Neuron (in vitro differentiated cells): ENCODE results near the gene PRSS1.
"Not testable (repeated sequence)": the region's sequence is repeated elsewhere in the genome, so short reads cannot be mapped to it uniquely, and the experiment has no call there.

Experiments used
- H2AFZ ChIP-seq: one replicate; pipeline ENCODE4 v1.6.1; 2013; ENCODE audit warnings: low read depth, mild to moderate bottlenecking, inconsistent platforms, low read length, moderate library complexity
- H3K27me3 ChIP-seq: one replicate; pipeline ENCODE4 v1.6.1; 2013; ENCODE audit warnings: low read length; ENCODE audit not compliant: insufficient read depth
- H3K36me3 ChIP-seq: one replicate; pipeline ENCODE4 v1.6.1; 2013; ENCODE audit warnings: low read length; ENCODE audit not compliant: insufficient read depth
- H3K4me1 ChIP-seq: one replicate; pipeline ENCODE4 v1.6.1; 2013; ENCODE audit warnings: low read length; ENCODE audit not compliant: insufficient read depth
- H3K4me3 ChIP-seq: 2 replicates; pipeline ENCODE4 v1.5.1; 2013; ENCODE audit warnings: mild to moderate bottlenecking, low read length, moderate library complexity
- H3K9me3 ChIP-seq: one replicate; pipeline ENCODE4 v1.6.1; 2013; ENCODE audit warnings: low read length

PRSS1 gene

GRCh38 chr7:142772051-142772450 lies 22.8 kb downstream of the PRSS1 start:
- no peaks in the 10 kb centered on the region for H3K27me3 ChIP-seq
- no peaks in the 10 kb centered on the region for H3K9me3 ChIP-seq
- H3K4me3 ChIP-seq = no peak overlapping the region
- no peak overlapping the region for H2AFZ ChIP-seq
- no peaks in the 10 kb centered on the region for H3K4me1 ChIP-seq
- H3K36me3 ChIP-seq = no peaks in the 10 kb centered on the region

GRCh38 chr7:142772673-142773072 lies 23.4 kb downstream of the PRSS1 start:
- Histone ChIP-seq H3K4me1 (no peaks in the 10 kb centered on the region), H3K36me3 (no peaks in the 10 kb centered on the region), H3K27me3 (no peaks in the 10 kb centered on the region), H3K4me3 (no peak overlapping the region), H2AFZ (no peak overlapping the region), H3K9me3 (no peaks in the 10 kb centered on the region)

GRCh38 chr7:142773230-142773629 lies 24.0 kb downstream of the PRSS1 start:
- H3K4me3 ChIP-seq = no peak overlapping the region
- H3K9me3 ChIP-seq = no peaks in the 10 kb centered on the region
- no peaks in the 10 kb centered on the region for H3K4me1 ChIP-seq
- no peak overlapping the region for H2AFZ ChIP-seq
- no peaks in the 10 kb centered on the region for H3K36me3 ChIP-seq
- no peaks in the 10 kb centered on the region for H3K27me3 ChIP-seq

GRCh38 chr7:142773937-142774744 lies 24.9 kb downstream of the PRSS1 start:
- no peaks in the 10 kb centered on the region for H3K4me1 ChIP-seq
- H3K36me3 ChIP-seq = no peaks in the 10 kb centered on the region
- H3K9me3 ChIP-seq = no peaks in the 10 kb centered on the region
- no peaks in the 10 kb centered on the region for H3K27me3 ChIP-seq
- H3K4me3 ChIP-seq = no peak overlapping the region
- H2AFZ ChIP-seq = no peak overlapping the region

- Histone ChIP-seq H2AFZ (no peak overlapping the region), H3K4me1 (no peaks in the 10 kb centered on the region), H3K27me3 (no peaks in the 10 kb centered on the region), H3K36me3 (no peaks in the 10 kb centered on the region), H3K9me3 (no peaks in the 10 kb centered on the region), H3K4me3 (no peak overlapping the region)
Observed at GRCh38 chr7:142774826-142775225, 25.6 kb downstream of the PRSS1 start.

GRCh38 chr7:142775351-142776115 lies 26.3 kb downstream of the PRSS1 start:
- not testable (repeated sequence) for H3K36me3 ChIP-seq, H3K27me3 ChIP-seq, H3K4me1 ChIP-seq, H3K9me3 ChIP-seq, H3K4me3 ChIP-seq, H2AFZ ChIP-seq

GRCh38 chr7:142776206-142776844 lies 27.1 kb downstream of the PRSS1 start:
- no peaks in the 10 kb centered on the region for H3K4me1 ChIP-seq
- H3K27me3 ChIP-seq = no peaks in the 10 kb centered on the region
- H2AFZ ChIP-seq = no peak overlapping the region
- no peaks in the 10 kb centered on the region for H3K9me3 ChIP-seq
- H3K36me3 ChIP-seq = no peaks in the 10 kb centered on the region
- H3K4me3 ChIP-seq = no peak overlapping the region

GRCh38 chr7:142776845-142777225 lies 27.6 kb downstream of the PRSS1 start:
- not testable (repeated sequence) for H3K27me3 ChIP-seq, H3K4me3 ChIP-seq, H3K36me3 ChIP-seq, H3K9me3 ChIP-seq, H3K4me1 ChIP-seq, H2AFZ ChIP-seq

GRCh38 chr7:142777318-142777717 lies 28.0 kb downstream of the PRSS1 start:
- H3K27me3 ChIP-seq = no peaks in the 10 kb centered on the region

GRCh38 chr7:142782922-142783900 lies 33.9 kb downstream of the PRSS1 start:
- Histone ChIP-seq H3K4me1 (no peaks in the 10 kb centered on the region), H3K9me3 (no peaks in the 10 kb centered on the region), H2AFZ (no peak overlapping the region), H3K4me3 (no peak overlapping the region), H3K27me3 (no peaks in the 10 kb centered on the region), H3K36me3 (no peaks in the 10 kb centered on the region)

More at GRCh38 chr7:142777318-142777717, 28.0 kb downstream of the PRSS1 start:
- Histone ChIP-seq H3K4me3 (no peak overlapping the region), H2AFZ (no peak overlapping the region), H3K9me3 (no peaks in the 10 kb centered on the region), H3K4me1 (no peaks in the 10 kb centered on the region), H3K36me3 (no peaks in the 10 kb centered on the region)

- Histone ChIP-seq H3K4me3 (no peak overlapping the region), H3K4me1 (no peaks in the 10 kb centered on the region), H3K9me3 (no peaks in the 10 kb centered on the region), H2AFZ (no peak overlapping the region), H3K27me3 (no peaks in the 10 kb centered on the region), H3K36me3 (no peaks in the 10 kb centered on the region)
Observed at GRCh38 chr7:142784096-142784495, 34.8 kb downstream of the PRSS1 start.

GRCh38 chr7:142784716-142785115 lies 35.4 kb downstream of the PRSS1 start:
- Histone ChIP-seq H3K4me1 (no peaks in the 10 kb centered on the region), H3K36me3 (no peaks in the 10 kb centered on the region), H2AFZ (no peak overlapping the region), H3K9me3 (no peaks in the 10 kb centered on the region), H3K27me3 (no peaks in the 10 kb centered on the region), H3K4me3 (no peak overlapping the region)
